NCI-H2029 (cell line): ENCODE measurements around the gene CCDC90B.

Experiments
- DNase-seq: peaks from one replicate; lab custom pipeline; 2025; lab: John Stamatoyannopoulos, UW

CCDC90B gene

GRCh38 chr11:83235825-83236224 lies 50.3 kb downstream of the CCDC90B start:
- DNase-seq, result no peak

DNA sequence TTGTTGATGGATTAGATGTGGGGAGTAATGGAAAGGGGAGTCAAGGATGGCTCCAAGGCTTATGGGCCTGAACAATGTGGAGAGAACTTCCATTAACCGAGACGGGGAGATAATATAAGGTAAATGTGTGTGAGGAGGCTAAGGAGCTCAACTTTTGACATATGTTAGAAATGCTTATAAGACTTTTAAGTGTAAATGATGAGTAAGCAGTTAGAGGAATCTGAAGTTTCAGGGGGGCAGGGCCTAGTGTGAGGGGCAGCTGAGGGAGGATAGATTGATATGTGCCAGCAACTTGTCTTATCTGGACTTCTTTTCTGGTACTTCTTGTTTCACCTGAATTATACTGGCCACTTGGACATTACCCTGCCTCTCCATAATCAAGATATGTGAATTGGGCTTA lies 62.7 kb downstream of the CCDC90B start:
- no peak for DNase-seq

GRCh38 chr11:83222499-83222898 lies 63.7 kb downstream of the CCDC90B start:
- no peak for DNase-seq

DNA sequence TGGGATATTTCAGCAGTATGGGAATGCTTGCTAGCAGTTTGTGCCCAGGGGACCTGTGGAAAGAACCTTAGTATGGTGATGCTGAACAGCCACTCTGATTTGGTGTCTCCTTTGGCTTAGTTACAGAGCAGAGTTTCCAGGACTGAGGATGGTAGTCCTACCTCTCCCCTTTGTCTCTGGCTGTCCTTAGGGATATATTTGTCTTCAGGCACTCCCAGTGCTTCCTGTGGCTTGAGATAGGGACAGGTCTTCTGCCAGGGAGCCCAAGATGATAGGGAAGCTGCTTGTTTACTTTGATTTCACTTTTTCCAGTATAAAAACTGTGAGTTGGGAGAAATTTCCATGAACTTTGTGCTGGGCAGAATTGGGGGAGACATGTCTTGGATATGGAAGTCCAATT lies 64.5 kb downstream of the CCDC90B start:
- no peak for DNase-seq

DNA sequence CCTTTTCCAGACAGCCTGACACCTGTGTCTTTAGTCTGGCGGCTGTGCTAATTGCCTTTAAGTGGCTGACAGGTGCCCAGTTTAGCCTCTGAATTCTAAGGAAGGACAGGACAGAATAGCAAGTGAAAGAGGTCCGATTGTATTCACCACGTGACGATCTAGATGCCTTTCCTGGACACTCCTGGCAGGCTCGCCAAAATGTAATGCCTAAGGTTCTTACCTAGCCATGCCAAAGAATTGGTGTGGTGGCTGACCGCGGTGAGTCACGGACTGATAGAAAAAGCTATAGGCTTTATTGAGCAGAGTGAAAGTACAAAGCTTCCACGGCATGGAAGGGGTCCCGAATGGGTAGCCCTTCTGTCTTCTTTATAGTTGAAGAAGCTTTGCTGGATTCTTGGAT lies 65.9 kb downstream of the CCDC90B start:
- DNase-seq, result peak; percentile 34

DNA sequence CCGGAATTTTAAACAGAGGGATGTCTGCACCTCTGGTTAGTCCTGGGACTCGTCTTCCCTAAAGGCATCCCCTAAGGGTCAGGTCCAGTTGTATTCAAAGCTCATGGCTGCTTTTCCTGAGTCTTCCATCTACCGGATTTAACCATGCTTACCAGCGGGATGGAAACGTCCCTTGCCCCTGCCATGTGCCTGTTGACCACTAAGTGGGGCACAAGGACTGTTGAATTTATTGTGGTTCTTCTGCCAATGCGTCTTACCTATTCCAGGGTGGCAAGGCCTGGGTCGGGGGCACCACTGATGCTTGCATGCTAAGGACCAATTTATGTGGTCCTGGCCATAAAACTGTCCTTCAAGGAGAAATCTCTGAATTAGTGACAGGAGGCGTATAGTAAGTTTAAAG lies 67.1 kb downstream of the CCDC90B start:
- no peak for DNase-seq
